Endothelial cell of umbilical vein (primary cell): ENCODE results near the gene BAAT.

Source experiments
- CTCF ChIP-seq, 2 donors: IDR thresholded peaks; 1 replicate in 1 of 2; 2 replicates in 1 of 2; pipeline ENCODE4 v1.5.1; 2011; ENCODE audit warnings: low read length in 2 of 2, mild to moderate bottlenecking in 2 of 2, moderate library complexity in 2 of 2, control low read depth in 1 of 2, inconsistent platforms in 1 of 2, low read depth in 1 of 2; ENCODE audit not compliant: insufficient read depth in 1 of 2; ENCODE audit errors: extremely low read depth in 1 of 2
- EZH2 ChIP-seq: IDR thresholded peaks from 2 replicates; pipeline ENCODE4 v1.6.1; 2012; ENCODE audit warnings: borderline replicate concordance, low read depth, mild to moderate bottlenecking, moderate library complexity, low read length, inconsistent platforms; ENCODE audit not compliant: severe bottlenecking
- FOS ChIP-seq: IDR thresholded peaks from 2 replicates; pipeline ENCODE4 v1.6.1; 2011; ENCODE audit warnings: mild to moderate bottlenecking, low read length, moderate library complexity, borderline replicate concordance; ENCODE audit not compliant: insufficient read depth
- MYC ChIP-seq: IDR thresholded peaks from one replicate; pipeline ENCODE4 v1.6.1; 2011; ENCODE audit warnings: mild to moderate bottlenecking, low read depth, low read length
- POLR2A ChIP-seq: IDR thresholded peaks from 2 replicates; pipeline ENCODE4 v1.6.1; 2012; ENCODE audit warnings: low read depth, mild to moderate bottlenecking, control low read depth, low read length
- POLR2AphosphoS5 ChIP-seq: IDR thresholded peaks from 2 replicates; pipeline ENCODE4 v1.6.1; 2012; ENCODE audit warnings: low read depth, mild to moderate bottlenecking, control low read depth, low read length, moderate library complexity; ENCODE audit not compliant: insufficient read depth

- TF ChIP-seq CTCF (IDR thresholded peaks at IDR 0.05; ENCODE audit: extremely low read depth in 1 of 2, insufficient read depth in 1 of 2, low read depth in 1 of 2, low read length in 2 of 2) (no peak), MYC (no peak), POLR2AphosphoS5 (no peak), POLR2A (no peak), FOS (no peak), EZH2 (no peak)
Measured at GRCh38 chr9:101375546-101375945, 9.3 kb downstream of the BAAT start.
